Nephron progenitor cell (in vitro differentiated cells): ENCODE results near the gene LRRC1.

Source experiments
- DNase-seq: peaks from one replicate; pipeline ENCODE4 v3.0.0; 2021
- H3K27ac Mint-ChIP-seq: 2 replicates; pipeline ENCODE4 v1.8.0; 2021; ENCODE audit warnings: mild to moderate bottlenecking, moderate library complexity, mixed read lengths
- H3K27me3 Mint-ChIP-seq: 2 replicates; pipeline ENCODE4 v1.8.0; 2021; ENCODE audit warnings: mild to moderate bottlenecking, low read depth, mixed read lengths; ENCODE audit not compliant: poor library complexity
- H3K36me3 Mint-ChIP-seq: 2 replicates; pipeline ENCODE4 v1.8.0; 2021; ENCODE audit warnings: low read depth, mixed read lengths
- H3K4me1 Mint-ChIP-seq: 2 replicates; pipeline ENCODE4 v1.8.0; 2021; ENCODE audit warnings: mixed read lengths
- H3K4me3 Mint-ChIP-seq: 2 replicates; pipeline ENCODE4 v1.8.0; 2021; ENCODE audit warnings: mild to moderate bottlenecking, moderate library complexity, mixed read lengths
- H3K9me3 Mint-ChIP-seq: 2 replicates; pipeline ENCODE4 v1.8.0; 2021; ENCODE audit warnings: mild to moderate bottlenecking, moderate library complexity, mixed read lengths
- CTCF ChIP-seq: fragments of 200-600 bp; sonication (generic); IDR thresholded peaks from 2 replicates; pipeline ENCODE4 v1.5.0; 2021; ENCODE audit warnings: antibody characterized with exemption

LRRC1 gene

GRCh38 chr6:53898026-53898795 is 103.4 kb downstream of the LRRC1 start:
- Mint-ChIP-seq H3K4me3 (no peak overlapping the region), H3K4me1 (no peaks in the 10 kb centered on the region), H3K9me3 (peaks cover 2% of the 10 kb centered on the region), H3K36me3 (peaks cover 3% of the 10 kb centered on the region), H3K27ac (no peak overlapping the region), H3K27me3 (no peaks in the 10 kb centered on the region)
- TF ChIP-seq CTCF = no peak
- DNase-seq = no peak

GRCh38 chr6:53899512-53899911 is 104.7 kb downstream of the LRRC1 start:
- Mint-ChIP-seq H3K36me3 (peaks cover 5% of the 10 kb centered on the region), H3K27ac (no peak overlapping the region), H3K9me3 (peaks cover 2% of the 10 kb centered on the region), H3K27me3 (no peaks in the 10 kb centered on the region), H3K4me3 (no peak overlapping the region), H3K4me1 (no peaks in the 10 kb centered on the region)
- no peak for TF ChIP-seq CTCF
- DNase-seq = no peak

GRCh38 chr6:53903357-53903756 is 108.6 kb downstream of the LRRC1 start:
- no peak for DNase-seq
- Mint-ChIP-seq H3K4me3 (no peak overlapping the region), H3K27me3 (no peaks in the 10 kb centered on the region), H3K4me1 (no peaks in the 10 kb centered on the region), H3K36me3 (peaks cover 8% of the 10 kb centered on the region), H3K9me3 (no peaks in the 10 kb centered on the region), H3K27ac (no peak overlapping the region)
- TF ChIP-seq CTCF = no peak

- Mint-ChIP-seq H3K9me3 (no peaks in the 10 kb centered on the region), H3K27ac (no peak overlapping the region), H3K4me1 (no peaks in the 10 kb centered on the region), H3K36me3 (peaks cover 8% of the 10 kb centered on the region), H3K4me3 (no peak overlapping the region), H3K27me3 (no peaks in the 10 kb centered on the region)
- TF ChIP-seq CTCF = no peak
- no peak for DNase-seq
These were observed 111.3 kb downstream of the LRRC1 start for GRCh38 chr6:53906103-53906502.

GRCh38 chr6:53906842-53907241 is 112.0 kb downstream of the LRRC1 start:
- no peaks in the 10 kb centered on the region for H3K27me3 Mint-ChIP-seq
- H3K4me3 Mint-ChIP-seq = no peak overlapping the region
- DNase-seq = no peak
- no peaks in the 10 kb centered on the region for H3K9me3 Mint-ChIP-seq
- no peak for TF ChIP-seq CTCF
- no peak overlapping the region for H3K27ac Mint-ChIP-seq
- H3K4me1 Mint-ChIP-seq = no peaks in the 10 kb centered on the region
- H3K36me3 Mint-ChIP-seq = peaks cover 8% of the 10 kb centered on the region

GRCh38 chr6:53910834-53911233 is 116.0 kb downstream of the LRRC1 start:
- Mint-ChIP-seq H3K4me3 (no peak overlapping the region), H3K27ac (peak overlapping the region; percentile 47), H3K4me1 (peaks cover 16% of the 10 kb centered on the region), H3K9me3 (no peaks in the 10 kb centered on the region), H3K36me3 (no peaks in the 10 kb centered on the region), H3K27me3 (no peaks in the 10 kb centered on the region)
- DNase-seq = no peak
- TF ChIP-seq CTCF = no peak
